GM20000 (cell line): Measurements from ENCODE around the gene PCBD1.

ENCODE experiments used
- DNase-seq: peaks from one replicate; pipeline ENCODE4 v3.0.0; 2012; ENCODE audit warnings: low spot score
- TF ChIP-seq, protein P1 (sequence below): IDR thresholded peaks from 2 replicates; pipeline ENCODE4 v1.5.1; 2012; ENCODE audit warnings: mild to moderate bottlenecking, control low read depth; ENCODE audit errors: extremely low read depth, missing control alignments

The PCBD1 gene

DNA sequence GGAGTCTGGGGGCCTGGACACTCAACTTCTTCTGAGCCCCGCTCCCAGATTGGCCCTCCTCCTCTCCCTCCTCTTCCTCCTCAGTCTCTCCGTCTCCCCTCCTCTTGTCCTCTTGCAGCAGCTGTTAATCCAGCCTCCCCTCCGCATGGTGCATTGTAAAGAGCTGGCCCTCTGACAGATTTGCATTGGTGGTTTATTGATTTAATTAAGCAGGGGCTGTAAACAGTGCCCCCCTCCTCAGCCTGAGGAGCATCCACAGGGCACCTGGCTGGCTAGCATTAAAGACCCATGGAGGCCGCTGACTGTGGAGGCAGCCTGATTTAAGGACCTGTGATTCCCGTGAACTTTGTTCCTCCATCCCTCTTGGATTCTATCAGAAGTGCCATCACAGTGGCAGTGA, 28.9 kb upstream of the PCBD1 start:
- TF ChIP-seq, protein P1, sequence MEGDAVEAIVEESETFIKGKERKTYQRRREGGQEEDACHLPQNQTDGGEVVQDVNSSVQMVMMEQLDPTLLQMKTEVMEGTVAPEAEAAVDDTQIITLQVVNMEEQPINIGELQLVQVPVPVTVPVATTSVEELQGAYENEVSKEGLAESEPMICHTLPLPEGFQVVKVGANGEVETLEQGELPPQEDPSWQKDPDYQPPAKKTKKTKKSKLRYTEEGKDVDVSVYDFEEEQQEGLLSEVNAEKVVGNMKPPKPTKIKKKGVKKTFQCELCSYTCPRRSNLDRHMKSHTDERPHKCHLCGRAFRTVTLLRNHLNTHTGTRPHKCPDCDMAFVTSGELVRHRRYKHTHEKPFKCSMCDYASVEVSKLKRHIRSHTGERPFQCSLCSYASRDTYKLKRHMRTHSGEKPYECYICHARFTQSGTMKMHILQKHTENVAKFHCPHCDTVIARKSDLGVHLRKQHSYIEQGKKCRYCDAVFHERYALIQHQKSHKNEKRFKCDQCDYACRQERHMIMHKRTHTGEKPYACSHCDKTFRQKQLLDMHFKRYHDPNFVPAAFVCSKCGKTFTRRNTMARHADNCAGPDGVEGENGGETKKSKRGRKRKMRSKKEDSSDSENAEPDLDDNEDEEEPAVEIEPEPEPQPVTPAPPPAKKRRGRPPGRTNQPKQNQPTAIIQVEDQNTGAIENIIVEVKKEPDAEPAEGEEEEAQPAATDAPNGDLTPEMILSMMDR, result no peak
- DNase-seq, result no peak

- DNase-seq, result no peak
- TF ChIP-seq, protein P1, result no peak
Observed at GRCh38 chr10:70916241-70916640, 27.9 kb upstream of the PCBD1 start.

- no peak for DNase-seq
- TF ChIP-seq, protein P1, result no peak
Observed at GRCh38 chr10:70915806-70916205, 27.4 kb upstream of the PCBD1 start.

GRCh38 chr10:70915206-70915605, 26.8 kb upstream of the PCBD1 start:
- no peak for DNase-seq
- TF ChIP-seq, protein P1, result no peak

DNA sequence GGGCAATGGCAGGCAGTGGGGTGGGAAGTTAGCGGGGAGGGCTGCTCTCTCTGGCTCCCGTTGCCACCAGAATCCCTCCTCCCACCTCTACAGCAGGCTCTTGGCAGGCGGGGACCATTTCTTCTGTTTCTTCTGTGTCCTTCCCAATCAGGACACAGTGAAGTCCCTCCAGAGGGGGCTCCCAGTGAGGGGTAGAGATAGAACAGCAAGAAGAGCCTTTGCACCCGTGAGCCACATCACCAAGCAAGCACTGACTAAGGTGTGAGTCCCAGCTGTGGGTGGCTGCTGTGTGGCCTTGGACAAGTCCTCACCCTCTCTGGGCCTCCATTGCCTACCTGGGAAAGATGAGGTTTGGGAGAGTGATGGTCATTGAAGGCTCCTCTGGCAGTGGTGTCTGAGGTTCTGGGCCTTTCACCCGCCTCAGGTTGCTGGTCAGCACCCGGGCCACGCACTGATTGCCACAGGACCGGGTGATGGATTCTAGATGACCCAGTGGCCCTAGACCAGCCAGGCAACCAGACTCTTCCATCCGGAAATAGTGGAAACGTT, 26.0 kb upstream of the PCBD1 start:
- DNase-seq, result no peak
- TF ChIP-seq, protein P1, result no peak

DNA sequence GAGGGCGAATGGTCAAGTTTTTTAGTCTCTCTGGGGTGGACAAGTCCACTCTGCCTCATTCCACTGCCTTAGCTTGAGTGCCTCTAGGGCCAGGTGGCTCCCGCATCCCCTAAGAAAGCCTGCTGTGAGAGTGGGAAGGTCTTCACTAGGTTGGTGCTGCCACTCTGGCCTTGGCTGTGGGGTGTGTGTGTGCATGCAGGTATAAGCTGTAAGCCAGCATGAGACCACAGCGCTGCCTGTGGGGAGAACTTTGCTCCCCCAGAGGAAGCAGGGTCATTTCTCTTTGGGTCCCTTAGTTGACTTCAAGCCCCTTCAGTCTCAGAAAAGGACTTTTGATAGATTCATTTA, 25.5 kb upstream of the PCBD1 start:
- DNase-seq, result no peak
- TF ChIP-seq, protein P1, result no peak

GRCh38 chr10:70913191-70913892, 25.0 kb upstream of the PCBD1 start:
- DNase-seq, result no peak
- TF ChIP-seq, protein P1, result no peak
